HL-60 (cell line): ENCODE measurements around the gene PRMT3.
A peak's percentile ranks its signal among the peaks of the same experiment; 100 is the strongest.

ENCODE experiments used
- DNase-seq, 2 experiments: peaks; one replicate each; pipeline ENCODE4 v3.0.0-alpha.2; 2010 to 2020; ENCODE audit warnings: low read depth in 1 of 2, low spot score in 1 of 2
- H3K27ac ChIP-seq: fragments of 250-450 bp; sonication (Bioruptor Pico); replicated peaks from 2 replicates; pipeline ENCODE4 v1.5.1; 2020; ENCODE audit warnings: mild to moderate bottlenecking, moderate library complexity
- H3K27me3 ChIP-seq: fragments of 250-450 bp; sonication (Bioruptor Pico); 2 replicates; pipeline ENCODE4 v1.5.1; 2021; ENCODE audit warnings: mild to moderate bottlenecking, moderate library complexity; ENCODE audit not compliant: insufficient read depth, poor library complexity, severe bottlenecking
- H3K4me3 ChIP-seq: replicated peaks from 2 replicates; pipeline ENCODE4 v1.5.1; 2011; ENCODE audit warnings: mild to moderate bottlenecking, control low read depth, low read length; ENCODE audit not compliant: insufficient read depth
- CTCF ChIP-seq: IDR thresholded peaks from one replicate; pipeline ENCODE4 v1.5.1; 2011; ENCODE audit warnings: low read length, control low read depth, inconsistent platforms; ENCODE audit not compliant: insufficient read depth
- GABPA ChIP-seq: IDR thresholded peaks from 2 replicates; pipeline ENCODE4 v1.6.1; 2012; ENCODE audit warnings: low read depth
- POLR2AphosphoS5 ChIP-seq: IDR thresholded peaks from 2 replicates; pipeline ENCODE4 v1.6.1; 2012; ENCODE audit warnings: low read depth
- REST ChIP-seq: IDR thresholded peaks from 2 replicates; pipeline ENCODE4 v1.6.1; 2012; ENCODE audit warnings: low read depth; ENCODE audit not compliant: insufficient replicate concordance
- SPI1 ChIP-seq: IDR thresholded peaks from 2 replicates; pipeline ENCODE4 v1.6.1; 2012; ENCODE audit warnings: low read depth, mild to moderate bottlenecking, borderline replicate concordance

Gene PRMT3

GRCh38 chr11:20474176-20474881 lies 86.8 kb downstream of the PRMT3 start:
- TF ChIP-seq CTCF (no peak), REST (no peak), POLR2AphosphoS5 (no peak), GABPA (no peak), SPI1 (no peak)
- Histone ChIP-seq H3K27me3 (no peaks in the 10 kb centered on the region), H3K4me3 (no peak overlapping the region), H3K27ac (no peak overlapping the region)
- DNase-seq: no peak

GRCh38 chr11:20474882-20475517 lies 87.5 kb downstream of the PRMT3 start:
- Histone ChIP-seq H3K4me3 (no peak overlapping the region), H3K27ac (no peak overlapping the region), H3K27me3 (no peaks in the 10 kb centered on the region)
- no peak for TF ChIP-seq REST
- TF ChIP-seq SPI1: peak; percentile 44; the same call in 1 of the 2 replicates
- peak in 1 of 2 experiments; percentile 28 for DNase-seq

DNA sequence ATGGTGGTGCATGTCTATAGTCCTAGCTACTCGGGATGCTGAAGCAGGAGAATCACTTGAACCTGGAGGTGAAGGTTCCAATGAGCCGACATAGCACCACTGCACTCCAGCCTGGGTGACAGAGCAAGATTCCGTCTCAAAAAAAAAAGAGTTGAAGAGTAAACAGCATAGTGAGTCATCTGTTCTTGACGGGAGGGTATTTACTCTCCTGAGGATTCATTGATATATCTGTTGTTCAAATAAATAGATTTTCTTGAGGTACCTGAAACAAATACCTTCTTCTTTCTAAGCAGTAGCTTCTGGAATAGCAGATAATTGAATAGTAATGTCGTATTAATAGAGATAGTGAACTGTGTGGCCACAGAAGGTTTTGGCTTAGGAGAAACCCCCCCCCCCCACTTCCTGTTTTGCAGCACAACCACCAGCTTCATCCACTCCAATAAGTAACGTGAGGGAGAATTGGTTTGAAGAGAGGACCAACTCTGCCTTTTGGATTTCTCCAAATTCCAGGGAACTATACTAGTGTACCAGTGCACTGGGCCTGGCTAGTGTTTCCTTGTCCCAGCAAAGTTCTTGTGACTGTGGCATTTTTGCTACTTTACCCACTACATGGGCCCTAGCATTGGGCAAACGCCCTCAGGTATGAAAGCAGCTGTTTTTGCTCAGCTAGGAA lies 90.0 kb downstream of the PRMT3 start:
- H3K27me3 ChIP-seq: no peaks in the 10 kb centered on the region
- no peak overlapping the region for H3K4me3 ChIP-seq
- H3K27ac ChIP-seq: no peak overlapping the region
- TF ChIP-seq GABPA (no peak), POLR2AphosphoS5 (no peak), CTCF (no peak), SPI1 (peak; percentile 74), REST (no peak)
- DNase-seq: no peak
